Panc1 (cell line): ENCODE results near the gene UFSP2.

ENCODE experiments used
- CTCF ChIP-seq: fragments of 450-650 bp; IDR thresholded peaks from 2 replicates; pipeline ENCODE4 v1.5.1; 2017; ENCODE audit warnings: mild to moderate bottlenecking
- POLR2AphosphoS5 ChIP-seq: IDR thresholded peaks from 2 replicates; pipeline ENCODE4 v1.6.1; 2012; ENCODE audit warnings: mild to moderate bottlenecking, low read depth, low read length, moderate library complexity
- REST ChIP-seq, 2 experiments: IDR thresholded peaks; 2 replicates each; pipeline ENCODE4 v1.6.1; 2011 to 2012; ENCODE audit warnings: low read depth in 2 of 2, control low read depth in 1 of 2, low read length in 1 of 2, mild to moderate bottlenecking in 1 of 2, moderate library complexity in 1 of 2; ENCODE audit not compliant: insufficient read depth in 1 of 2
- TCF7L2 ChIP-seq: IDR thresholded peaks from 2 replicates; pipeline ENCODE4 v1.6.1; 2011; ENCODE audit warnings: mild to moderate bottlenecking, low read depth, low read length, inconsistent platforms

GRCh38 chr4:185352202-185352601, 73.6 kb downstream of the UFSP2 start:
- TF ChIP-seq CTCF (no peak), POLR2AphosphoS5 (no peak), REST (IDR thresholded peaks at IDR 0.05; ENCODE audit: insufficient read depth in 1 of 2, low read depth in 2 of 2, low read length in 1 of 2) (no peak), TCF7L2 (no peak)
